ENCODE measurements around the gene GRM1.

DNA sequence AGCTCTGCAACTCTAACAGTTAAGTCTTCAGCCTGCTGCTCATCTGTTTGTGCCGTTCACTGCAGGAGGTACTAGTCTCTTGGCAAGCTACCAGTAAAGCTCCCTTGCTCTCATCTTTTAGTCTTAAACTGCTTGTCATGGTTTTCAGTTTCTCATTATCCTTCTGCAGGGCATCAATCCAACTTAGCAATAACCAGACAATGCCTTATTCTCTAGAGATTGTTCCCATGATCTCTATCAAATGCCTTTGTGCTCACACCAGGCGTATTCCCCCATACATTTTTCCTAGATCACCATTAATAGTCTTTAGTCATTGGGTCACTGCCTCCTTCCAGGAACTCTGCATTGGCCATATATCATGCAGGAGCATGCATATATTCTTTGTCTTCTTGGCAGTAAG lies 171.3 kb downstream of the GRM1 start:
- no peak for TF ChIP-seq GATA2 (IDR thresholded peaks at IDR 0.05; ENCODE audit: insufficient read depth, insufficient read length, low read depth, low read length)
- TF ChIP-seq POLR2AphosphoS5 (IDR thresholded peaks at IDR 0.05; ENCODE audit: insufficient read depth, low read depth, low read length), result no peak
- TF ChIP-seq EZH2 (IDR thresholded peaks at IDR 0.05; ENCODE audit: borderline replicate concordance, low read depth, low read length, severe bottlenecking), result no peak
- TF ChIP-seq, protein P1, sequence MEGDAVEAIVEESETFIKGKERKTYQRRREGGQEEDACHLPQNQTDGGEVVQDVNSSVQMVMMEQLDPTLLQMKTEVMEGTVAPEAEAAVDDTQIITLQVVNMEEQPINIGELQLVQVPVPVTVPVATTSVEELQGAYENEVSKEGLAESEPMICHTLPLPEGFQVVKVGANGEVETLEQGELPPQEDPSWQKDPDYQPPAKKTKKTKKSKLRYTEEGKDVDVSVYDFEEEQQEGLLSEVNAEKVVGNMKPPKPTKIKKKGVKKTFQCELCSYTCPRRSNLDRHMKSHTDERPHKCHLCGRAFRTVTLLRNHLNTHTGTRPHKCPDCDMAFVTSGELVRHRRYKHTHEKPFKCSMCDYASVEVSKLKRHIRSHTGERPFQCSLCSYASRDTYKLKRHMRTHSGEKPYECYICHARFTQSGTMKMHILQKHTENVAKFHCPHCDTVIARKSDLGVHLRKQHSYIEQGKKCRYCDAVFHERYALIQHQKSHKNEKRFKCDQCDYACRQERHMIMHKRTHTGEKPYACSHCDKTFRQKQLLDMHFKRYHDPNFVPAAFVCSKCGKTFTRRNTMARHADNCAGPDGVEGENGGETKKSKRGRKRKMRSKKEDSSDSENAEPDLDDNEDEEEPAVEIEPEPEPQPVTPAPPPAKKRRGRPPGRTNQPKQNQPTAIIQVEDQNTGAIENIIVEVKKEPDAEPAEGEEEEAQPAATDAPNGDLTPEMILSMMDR (IDR thresholded peaks at IDR 0.05; ENCODE audit: extremely low read depth in 1 of 2, insufficient read depth in 1 of 2, low read depth in 1 of 2, low read length in 2 of 2), result no peak
- no peak for TF ChIP-seq MYC (IDR thresholded peaks at IDR 0.05; ENCODE audit: low read depth, low read length)
- TF ChIP-seq POLR2A (IDR thresholded peaks at IDR 0.05; ENCODE audit: low read depth, low read length), result no peak
- TF ChIP-seq JUN (IDR thresholded peaks at IDR 0.05; ENCODE audit: borderline replicate concordance, insufficient read depth, insufficient read length, low read depth), result no peak

All from endothelial cell of umbilical vein (primary cell).